NB4 (cell line): ENCODE data around the gene PCDHGA3.
"Not testable (repeated sequence)": the region's sequence is repeated elsewhere in the genome, so short reads cannot be mapped to it uniquely, and the experiment has no call there.

ENCODE experiments used
- DNase-seq: peaks from one replicate; pipeline ENCODE4 v3.0.0; 2010; ENCODE audit warnings: low read depth
- H3K4me3 ChIP-seq: one replicate; pipeline ENCODE4 v1.5.1; 2011; ENCODE audit warnings: mild to moderate bottlenecking, low read depth, low read length, moderate library complexity
- MAX ChIP-seq: IDR thresholded peaks from 2 replicates; pipeline ENCODE4 v1.6.1; 2011; ENCODE audit warnings: low read depth, low read length
- MYC ChIP-seq: IDR thresholded peaks from 2 replicates; pipeline ENCODE4 v1.6.1; 2011; ENCODE audit warnings: low read depth, low read length
- POLR2A ChIP-seq: IDR thresholded peaks from 2 replicates; pipeline ENCODE4 v1.6.1; 2011; ENCODE audit warnings: mild to moderate bottlenecking; ENCODE audit not compliant: insufficient read length; ENCODE audit errors: extremely low read depth
- TF ChIP-seq, protein P1 (sequence below): IDR thresholded peaks from one replicate; pipeline ENCODE4 v1.5.1; 2012; ENCODE audit warnings: low read depth, low read length

The PCDHGA3 gene

GRCh38 chr5:141328231-141328630, 15.4 kb upstream of the PCDHGA3 start:
- TF ChIP-seq MYC (no peak), MAX (no peak), POLR2A (no peak)
- TF ChIP-seq, protein P1, sequence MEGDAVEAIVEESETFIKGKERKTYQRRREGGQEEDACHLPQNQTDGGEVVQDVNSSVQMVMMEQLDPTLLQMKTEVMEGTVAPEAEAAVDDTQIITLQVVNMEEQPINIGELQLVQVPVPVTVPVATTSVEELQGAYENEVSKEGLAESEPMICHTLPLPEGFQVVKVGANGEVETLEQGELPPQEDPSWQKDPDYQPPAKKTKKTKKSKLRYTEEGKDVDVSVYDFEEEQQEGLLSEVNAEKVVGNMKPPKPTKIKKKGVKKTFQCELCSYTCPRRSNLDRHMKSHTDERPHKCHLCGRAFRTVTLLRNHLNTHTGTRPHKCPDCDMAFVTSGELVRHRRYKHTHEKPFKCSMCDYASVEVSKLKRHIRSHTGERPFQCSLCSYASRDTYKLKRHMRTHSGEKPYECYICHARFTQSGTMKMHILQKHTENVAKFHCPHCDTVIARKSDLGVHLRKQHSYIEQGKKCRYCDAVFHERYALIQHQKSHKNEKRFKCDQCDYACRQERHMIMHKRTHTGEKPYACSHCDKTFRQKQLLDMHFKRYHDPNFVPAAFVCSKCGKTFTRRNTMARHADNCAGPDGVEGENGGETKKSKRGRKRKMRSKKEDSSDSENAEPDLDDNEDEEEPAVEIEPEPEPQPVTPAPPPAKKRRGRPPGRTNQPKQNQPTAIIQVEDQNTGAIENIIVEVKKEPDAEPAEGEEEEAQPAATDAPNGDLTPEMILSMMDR, result no peak
- DNase-seq, result no peak
- H3K4me3 ChIP-seq, result no peak overlapping the region

GRCh38 chr5:141330299-141331080, 13.1 kb upstream of the PCDHGA3 start, which contains the start of gene PCDHGA1:
Gene PCDHGA1 (plus strand): TSS chr5:141330514.
- H3K4me3 ChIP-seq, result no peak within 1 kb of the TSS
- peak; percentile 34 for DNase-seq
- no peak for TF ChIP-seq MAX
- TF ChIP-seq, protein P1, result peak; percentile 23

- not testable (repeated sequence) for H3K4me3 ChIP-seq, DNase-seq
Observed at GRCh38 chr5:141332571-141332970, 11.1 kb upstream of the PCDHGA3 start.

DNA sequence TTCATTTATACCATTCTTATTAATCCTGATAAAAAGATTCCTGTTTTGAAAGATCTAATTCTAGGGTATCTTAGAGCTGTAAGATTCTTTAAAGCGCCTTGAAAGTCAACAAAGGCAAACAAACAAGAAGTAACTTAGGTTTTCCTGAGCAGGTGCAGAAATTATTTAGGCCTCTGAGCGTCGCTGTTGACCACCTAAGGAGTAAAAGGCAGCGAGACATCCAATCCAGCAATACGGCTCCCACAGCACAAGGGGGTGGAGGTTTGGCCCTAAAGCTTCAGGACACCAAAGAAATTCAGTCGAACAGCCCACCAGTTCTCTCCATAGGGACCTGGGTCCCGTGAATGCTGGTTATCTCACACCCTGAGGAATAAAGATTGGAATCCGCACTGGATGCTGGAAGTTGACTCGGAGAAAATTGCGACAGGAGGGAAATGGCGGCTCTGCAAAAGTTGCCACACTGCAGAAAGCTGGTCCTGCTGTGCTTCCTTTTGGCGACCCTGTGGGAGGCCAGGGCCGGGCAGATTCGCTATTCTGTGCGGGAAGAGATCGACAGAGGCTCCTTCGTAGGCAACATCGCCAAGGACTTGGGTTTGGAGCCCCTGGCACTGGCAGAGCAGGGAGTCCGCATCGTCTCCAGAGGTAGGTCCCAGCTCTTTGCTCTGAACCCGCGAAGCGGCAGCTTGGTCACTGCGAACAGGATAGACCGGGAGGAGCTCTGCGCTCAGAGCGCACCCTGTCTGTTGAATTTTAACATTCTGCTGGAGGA, 4.9 kb upstream of the PCDHGA3 start, which contains the start of gene PCDHGA2:
Gene PCDHGA2, plus strand, starts transcription at position 223 of the 769 bp plus-strand sequence.
- TF ChIP-seq, protein P1, result peak; percentile 6
- TF ChIP-seq MAX (no peak), POLR2A (no peak), MYC (no peak)

DNA sequence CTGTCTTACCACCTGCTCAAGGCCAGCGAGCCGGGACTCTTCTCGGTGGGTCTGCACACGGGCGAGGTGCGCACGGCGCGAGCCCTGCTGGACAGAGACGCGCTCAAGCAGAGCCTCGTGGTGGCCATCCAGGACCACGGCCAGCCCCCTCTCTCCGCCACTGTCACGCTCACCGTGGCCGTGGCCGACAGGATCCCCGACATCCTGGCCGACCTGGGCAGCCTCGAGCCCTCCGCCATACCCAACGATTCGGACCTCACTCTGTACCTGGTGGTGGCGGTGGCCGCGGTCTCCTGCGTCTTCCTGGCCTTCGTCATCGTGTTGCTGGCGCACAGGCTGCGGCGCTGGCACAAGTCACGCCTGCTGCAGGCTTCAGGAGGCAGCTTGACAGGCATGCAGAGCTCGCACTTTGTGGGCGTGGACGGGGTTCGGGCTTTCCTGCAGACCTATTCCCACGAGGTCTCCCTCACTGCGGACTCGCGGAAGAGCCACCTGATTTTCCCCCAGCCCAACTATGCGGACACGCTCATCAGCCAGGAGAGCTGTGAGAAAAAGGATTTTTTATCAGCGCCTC, 2.8 kb upstream of the PCDHGA3 start:
- not testable (repeated sequence) for DNase-seq, H3K4me3 ChIP-seq

More for the DNA sequence above, 4.9 kb upstream of the PCDHGA3 start, which contains the start of gene PCDHGA2:
- no peak within 1 kb of the TSS for H3K4me3 ChIP-seq
- no peak for DNase-seq

GRCh38 chr5:141342773-141343172, 856 bp upstream of the PCDHGA3 start:
- no peak for DNase-seq
- TF ChIP-seq POLR2A (no peak), MYC (no peak), MAX (no peak)
- TF ChIP-seq, protein P1, result no peak
- no peak overlapping the region for H3K4me3 ChIP-seq
